ENCODE data around the gene TGM1.

DNA sequence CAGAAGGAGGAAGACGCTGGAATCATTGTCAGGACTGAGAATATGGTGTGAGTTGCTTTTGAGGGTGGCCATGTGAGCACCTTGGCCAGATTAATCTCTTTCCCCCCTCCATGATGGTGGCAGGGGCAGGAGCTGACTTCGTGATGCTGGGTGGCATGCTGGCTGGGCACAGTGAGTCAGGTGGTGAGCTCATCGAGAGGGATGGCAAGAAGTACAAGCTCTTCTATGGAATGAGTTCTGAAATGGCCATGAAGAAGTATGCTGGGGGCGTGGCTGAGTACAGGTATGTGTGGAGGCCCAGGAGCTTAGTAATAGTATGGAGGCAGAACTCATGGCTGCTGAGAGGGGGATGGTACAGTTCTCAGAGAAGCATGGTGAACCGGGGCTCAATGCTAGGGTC lies 24.9 kb downstream of the TGM1 start:
- TF ChIP-seq RNF2 (IDR thresholded peaks at IDR 0.05; ENCODE audit: borderline replicate concordance, low read depth) (no peak), PHF8 (IDR thresholded peaks at IDR 0.05; ENCODE audit: borderline replicate concordance, low read depth) (no peak), ZFP36 (IDR thresholded peaks at IDR 0.05; ENCODE audit: borderline replicate concordance, partially characterized antibody) (no peak), MAZ (IDR thresholded peaks at IDR 0.05; ENCODE audit: borderline replicate concordance, low read depth, low read length) (no peak), RAD21 (conservative IDR thresholded peaks at IDR 0.05 in 1 of 2, IDR thresholded peaks at IDR 0.05 in 1 of 2) (no peak), POLR2A (IDR thresholded peaks at IDR 0.05; ENCODE audit: low read length) (no peak), HDAC2 (IDR thresholded peaks at IDR 0.05) (no peak), EP300 (IDR thresholded peaks at IDR 0.05) (no peak), CBX2 (IDR thresholded peaks at IDR 0.05; ENCODE audit: borderline replicate concordance, low read depth) (no peak)
- TF ChIP-seq, protein P1, sequence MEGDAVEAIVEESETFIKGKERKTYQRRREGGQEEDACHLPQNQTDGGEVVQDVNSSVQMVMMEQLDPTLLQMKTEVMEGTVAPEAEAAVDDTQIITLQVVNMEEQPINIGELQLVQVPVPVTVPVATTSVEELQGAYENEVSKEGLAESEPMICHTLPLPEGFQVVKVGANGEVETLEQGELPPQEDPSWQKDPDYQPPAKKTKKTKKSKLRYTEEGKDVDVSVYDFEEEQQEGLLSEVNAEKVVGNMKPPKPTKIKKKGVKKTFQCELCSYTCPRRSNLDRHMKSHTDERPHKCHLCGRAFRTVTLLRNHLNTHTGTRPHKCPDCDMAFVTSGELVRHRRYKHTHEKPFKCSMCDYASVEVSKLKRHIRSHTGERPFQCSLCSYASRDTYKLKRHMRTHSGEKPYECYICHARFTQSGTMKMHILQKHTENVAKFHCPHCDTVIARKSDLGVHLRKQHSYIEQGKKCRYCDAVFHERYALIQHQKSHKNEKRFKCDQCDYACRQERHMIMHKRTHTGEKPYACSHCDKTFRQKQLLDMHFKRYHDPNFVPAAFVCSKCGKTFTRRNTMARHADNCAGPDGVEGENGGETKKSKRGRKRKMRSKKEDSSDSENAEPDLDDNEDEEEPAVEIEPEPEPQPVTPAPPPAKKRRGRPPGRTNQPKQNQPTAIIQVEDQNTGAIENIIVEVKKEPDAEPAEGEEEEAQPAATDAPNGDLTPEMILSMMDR (IDR thresholded peaks at IDR 0.05) = no peak
- TF ChIP-seq, protein P2, sequence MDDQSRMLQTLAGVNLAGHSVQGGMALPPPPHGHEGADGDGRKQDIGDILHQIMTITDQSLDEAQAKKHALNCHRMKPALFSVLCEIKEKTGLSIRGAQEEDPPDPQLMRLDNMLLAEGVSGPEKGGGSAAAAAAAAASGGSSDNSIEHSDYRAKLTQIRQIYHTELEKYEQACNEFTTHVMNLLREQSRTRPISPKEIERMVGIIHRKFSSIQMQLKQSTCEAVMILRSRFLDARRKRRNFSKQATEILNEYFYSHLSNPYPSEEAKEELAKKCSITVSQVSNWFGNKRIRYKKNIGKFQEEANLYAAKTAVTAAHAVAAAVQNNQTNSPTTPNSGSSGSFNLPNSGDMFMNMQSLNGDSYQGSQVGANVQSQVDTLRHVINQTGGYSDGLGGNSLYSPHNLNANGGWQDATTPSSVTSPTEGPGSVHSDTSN (IDR thresholded peaks at IDR 0.05) = no peak
- TF ChIP-seq, protein P3, sequence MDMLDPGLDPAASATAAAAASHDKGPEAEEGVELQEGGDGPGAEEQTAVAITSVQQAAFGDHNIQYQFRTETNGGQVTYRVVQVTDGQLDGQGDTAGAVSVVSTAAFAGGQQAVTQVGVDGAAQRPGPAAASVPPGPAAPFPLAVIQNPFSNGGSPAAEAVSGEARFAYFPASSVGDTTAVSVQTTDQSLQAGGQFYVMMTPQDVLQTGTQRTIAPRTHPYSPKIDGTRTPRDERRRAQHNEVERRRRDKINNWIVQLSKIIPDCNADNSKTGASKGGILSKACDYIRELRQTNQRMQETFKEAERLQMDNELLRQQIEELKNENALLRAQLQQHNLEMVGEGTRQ (IDR thresholded peaks at IDR 0.05) = no peak
